ENCODE measurements around the gene PREB.

GRCh38 chr2:27184115-27184514 lies 49.7 kb upstream of the PREB start:
- TF ChIP-seq CHD4 (IDR thresholded peaks at IDR 0.05; ENCODE audit: borderline replicate concordance) (no peak), EHF (CRISPR knock-in tag; IDR thresholded peaks at IDR 0.05) (no peak), POLR2A (IDR thresholded peaks at IDR 0.05; ENCODE audit: low read length) (no peak), HEYL (CRISPR knock-in tag; IDR thresholded peaks at IDR 0.05) (no peak)
- TF ChIP-seq, protein P1, sequence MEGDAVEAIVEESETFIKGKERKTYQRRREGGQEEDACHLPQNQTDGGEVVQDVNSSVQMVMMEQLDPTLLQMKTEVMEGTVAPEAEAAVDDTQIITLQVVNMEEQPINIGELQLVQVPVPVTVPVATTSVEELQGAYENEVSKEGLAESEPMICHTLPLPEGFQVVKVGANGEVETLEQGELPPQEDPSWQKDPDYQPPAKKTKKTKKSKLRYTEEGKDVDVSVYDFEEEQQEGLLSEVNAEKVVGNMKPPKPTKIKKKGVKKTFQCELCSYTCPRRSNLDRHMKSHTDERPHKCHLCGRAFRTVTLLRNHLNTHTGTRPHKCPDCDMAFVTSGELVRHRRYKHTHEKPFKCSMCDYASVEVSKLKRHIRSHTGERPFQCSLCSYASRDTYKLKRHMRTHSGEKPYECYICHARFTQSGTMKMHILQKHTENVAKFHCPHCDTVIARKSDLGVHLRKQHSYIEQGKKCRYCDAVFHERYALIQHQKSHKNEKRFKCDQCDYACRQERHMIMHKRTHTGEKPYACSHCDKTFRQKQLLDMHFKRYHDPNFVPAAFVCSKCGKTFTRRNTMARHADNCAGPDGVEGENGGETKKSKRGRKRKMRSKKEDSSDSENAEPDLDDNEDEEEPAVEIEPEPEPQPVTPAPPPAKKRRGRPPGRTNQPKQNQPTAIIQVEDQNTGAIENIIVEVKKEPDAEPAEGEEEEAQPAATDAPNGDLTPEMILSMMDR (IDR thresholded peaks at IDR 0.05): no peak
